Urinary bladder (tissue), 4 donors: ENCODE data around the gene VSX1. TPM values are rescaled to one million over a fixed set of nuclear protein-coding genes. Genes with fewer than 3 reads are reported as not detected.

Experiments
- DNase-seq: peaks from one replicate; pipeline ENCODE4 v3.0.0-alpha.2; 2015; ENCODE audit errors: extremely low spot score
- H3K27ac ChIP-seq: one replicate; pipeline ENCODE4 v1.5.1; 2013; ENCODE audit warnings: low read depth, mild to moderate bottlenecking, moderate library complexity
- H3K36me3 ChIP-seq: one replicate; pipeline ENCODE4 v1.6.1; 2013; ENCODE audit warnings: mild to moderate bottlenecking, moderate library complexity; ENCODE audit not compliant: insufficient read depth
- H3K4me1 ChIP-seq: one replicate; pipeline ENCODE4 v1.6.1; 2013; ENCODE audit warnings: mild to moderate bottlenecking, moderate library complexity; ENCODE audit not compliant: insufficient read depth
- H3K4me3 ChIP-seq: one replicate; pipeline ENCODE4 v1.5.1; 2013; ENCODE audit warnings: low read depth, low read length
- WGBS: extraction: QIAGEN DNeasy Blood & Tissue Kit; methylation state at CpG from one replicate; pipeline ENCODE4 v1.1.7; 2013; 5-methylcytosine and 5-hydroxymethylcytosine counted together
- polyA plus RNA-seq: library from polyadenylated mRNA; stranded (reverse); fragments of 200-250 nt; gene quantifications from one replicate; pipeline ENCODE4 v1.2.3, GENCODE V29; 2013
- total RNA-seq: library from RNA; depleted of rRNA; stranded (reverse); fragments of >200 nt; gene quantifications from one replicate; pipeline ENCODE4 v1.2.3, GENCODE V29; 2014
- donor health status: healthy with polysubstance abuse.
- donor health status: healthy.

The VSX1 gene
- total RNA-seq = not detected
- polyA plus RNA-seq = 0.05 TPM

GRCh38 chr20:25081730-25082497 is at the start of gene VSX1:
TSS of gene VSX1 (minus strand) at chr20:25082141. CDS start at chr20:25082096, 45 bp downstream.
- H3K36me3 ChIP-seq = no peaks in the 10 kb centered on the region
- no peaks in the 10 kb centered on the region for H3K4me1 ChIP-seq
- H3K27ac ChIP-seq = no peak within 1 kb of the TSS
- 5% methylated on average over 67 of the region's 67 CpGs for WGBS
- no peak for DNase-seq
- no peak within 1 kb of the TSS for H3K4me3 ChIP-seq

GRCh38 chr20:25129908-25130307 is 48.0 kb upstream of the VSX1 start:
- no peak for DNase-seq
- H3K4me3 ChIP-seq = no peak overlapping the region
- H3K27ac ChIP-seq = no peak overlapping the region
- no peaks in the 10 kb centered on the region for H3K36me3 ChIP-seq
- H3K4me1 ChIP-seq = no peaks in the 10 kb centered on the region
- WGBS = 85% methylated on average over 7 of the region's 7 CpGs

GRCh38 chr20:25129428-25129827 is 47.5 kb upstream of the VSX1 start:
- Histone ChIP-seq H3K36me3 (no peaks in the 10 kb centered on the region), H3K4me1 (no peaks in the 10 kb centered on the region), H3K27ac (no peak overlapping the region), H3K4me3 (no peak overlapping the region)
- DNase-seq = no peak
- WGBS = 89% methylated on average over 6 of the region's 6 CpGs

GRCh38 chr20:25128649-25129048 is 46.7 kb upstream of the VSX1 start:
- no peak overlapping the region for H3K27ac ChIP-seq
- DNase-seq = no peak
- 73% methylated on average over 5 of the region's 5 CpGs for WGBS
- H3K4me3 ChIP-seq = no peak overlapping the region
- H3K4me1 ChIP-seq = no peaks in the 10 kb centered on the region
- no peaks in the 10 kb centered on the region for H3K36me3 ChIP-seq

GRCh38 chr20:25127761-25128537 is 46.0 kb upstream of the VSX1 start:
- WGBS = 57% methylated on average over 4 of the region's 4 CpGs
- Histone ChIP-seq H3K36me3 (no peaks in the 10 kb centered on the region), H3K4me3 (no peak overlapping the region), H3K27ac (no peak overlapping the region), H3K4me1 (no peaks in the 10 kb centered on the region)
- DNase-seq = no peak

- no peak for DNase-seq
- 80% methylated on average over 4 of the region's 4 CpGs for WGBS
- Histone ChIP-seq H3K4me3 (no peak overlapping the region), H3K4me1 (no peaks in the 10 kb centered on the region), H3K36me3 (no peaks in the 10 kb centered on the region), H3K27ac (no peak overlapping the region)
Measured at GRCh38 chr20:25126204-25127029, 44.5 kb upstream of the VSX1 start.

- Histone ChIP-seq H3K4me1 (no peaks in the 10 kb centered on the region), H3K4me3 (no peak overlapping the region), H3K27ac (no peak overlapping the region), H3K36me3 (no peaks in the 10 kb centered on the region)
- no peak for DNase-seq
- 84% methylated on average over 3 of the region's 3 CpGs for WGBS
Measured at GRCh38 chr20:25125636-25126035, 43.7 kb upstream of the VSX1 start.

GRCh38 chr20:25120920-25121319 is 39.0 kb upstream of the VSX1 start:
- H3K27ac ChIP-seq = no peak overlapping the region
- H3K4me1 ChIP-seq = no peaks in the 10 kb centered on the region
- 97% methylated on average over 2 of the region's 2 CpGs for WGBS
- H3K4me3 ChIP-seq = no peak overlapping the region
- no peak for DNase-seq
- no peaks in the 10 kb centered on the region for H3K36me3 ChIP-seq

GRCh38 chr20:25120457-25120856 is 38.5 kb upstream of the VSX1 start:
- 77% methylated on average over 3 of the region's 3 CpGs for WGBS
- no peak overlapping the region for H3K27ac ChIP-seq
- H3K36me3 ChIP-seq = no peaks in the 10 kb centered on the region
- no peaks in the 10 kb centered on the region for H3K4me1 ChIP-seq
- H3K4me3 ChIP-seq = no peak overlapping the region
- no peak for DNase-seq

GRCh38 chr20:25118529-25118928 is 36.6 kb upstream of the VSX1 start:
- no peak overlapping the region for H3K4me3 ChIP-seq
- 87% methylated on average over 7 of the region's 7 CpGs for WGBS
- no peaks in the 10 kb centered on the region for H3K4me1 ChIP-seq
- H3K27ac ChIP-seq = no peak overlapping the region
- DNase-seq = no peak
- H3K36me3 ChIP-seq = no peaks in the 10 kb centered on the region

GRCh38 chr20:25117990-25118389 is 36.0 kb upstream of the VSX1 start:
- no peak overlapping the region for H3K4me3 ChIP-seq
- H3K36me3 ChIP-seq = no peaks in the 10 kb centered on the region
- no peaks in the 10 kb centered on the region for H3K4me1 ChIP-seq
- 54% methylated on average over 4 of the region's 4 CpGs for WGBS
- no peak overlapping the region for H3K27ac ChIP-seq
- DNase-seq = no peak

- DNase-seq = no peak
- 50% methylated on average over 14 of the region's 14 CpGs for WGBS
- Histone ChIP-seq H3K4me3 (no peak overlapping the region), H3K36me3 (no peaks in the 10 kb centered on the region), H3K4me1 (no peaks in the 10 kb centered on the region), H3K27ac (no peak overlapping the region)
Measured at GRCh38 chr20:25116739-25117458, 35.0 kb upstream of the VSX1 start.

GRCh38 chr20:25103526-25103925 is 21.6 kb upstream of the VSX1 start:
- WGBS = 92% methylated on average over 3 of the region's 3 CpGs
- no peak overlapping the region for H3K4me3 ChIP-seq
- DNase-seq = no peak
- no peaks in the 10 kb centered on the region for H3K36me3 ChIP-seq
- H3K27ac ChIP-seq = no peak overlapping the region
- H3K4me1 ChIP-seq = no peaks in the 10 kb centered on the region
